H9 (cell line): ENCODE results near the gene PPP3CA. TPM values are rescaled to one million over a fixed set of nuclear protein-coding genes. Genes with fewer than 3 reads are reported as not detected.

Experiments
- DNase-seq: peaks from one replicate; pipeline ENCODE4 v3.0.0-alpha.2; 2017
- H2AFZ ChIP-seq: one replicate; pipeline ENCODE4 v1.6.1; 2013; ENCODE audit warnings: mild to moderate bottlenecking, low read length, control low read depth, moderate library complexity
- H2AK5ac ChIP-seq: 2 replicates; pipeline ENCODE4 v1.6.1; 2013; ENCODE audit warnings: low read length, control low read depth, mixed read lengths; ENCODE audit not compliant: insufficient read length
- H2BK120ac ChIP-seq: one replicate; pipeline ENCODE4 v1.6.1; 2013; ENCODE audit warnings: low read depth, mild to moderate bottlenecking, low read length, control low read depth, inconsistent platforms; ENCODE audit not compliant: poor library complexity, severe bottlenecking
- H2BK12ac ChIP-seq: 2 replicates; pipeline ENCODE4 v1.6.1; 2013; ENCODE audit warnings: low read length, control low read depth, mixed read lengths, low read depth; ENCODE audit not compliant: insufficient read length
- H2BK15ac ChIP-seq: 2 replicates; pipeline ENCODE4 v1.6.1; 2013; ENCODE audit warnings: low read depth, low read length, control low read depth
- H2BK20ac ChIP-seq: one replicate; pipeline ENCODE4 v1.6.1; 2013; ENCODE audit warnings: low read depth, mild to moderate bottlenecking, low read length, control low read depth, inconsistent platforms; ENCODE audit not compliant: poor library complexity, severe bottlenecking
- H2BK5ac ChIP-seq: 2 replicates; pipeline ENCODE4 v1.6.1; 2013; ENCODE audit warnings: low read length, control low read depth, mixed read lengths; ENCODE audit not compliant: insufficient read length
- H3K14ac ChIP-seq: 2 replicates; pipeline ENCODE4 v1.6.1; 2013; ENCODE audit warnings: low read length, control low read depth; ENCODE audit not compliant: insufficient read depth
- H3K18ac ChIP-seq: 2 replicates; pipeline ENCODE4 v1.6.1; 2013; ENCODE audit warnings: low read depth, mild to moderate bottlenecking, mixed read lengths, low read length, control low read depth; ENCODE audit not compliant: insufficient read length
- H3K23ac ChIP-seq: 2 replicates; pipeline ENCODE4 v1.6.1; 2013; ENCODE audit warnings: low read length, control low read depth, mixed read lengths, low read depth; ENCODE audit not compliant: insufficient read length
- H3K23me2 ChIP-seq: 2 replicates; pipeline ENCODE4 v1.6.1; 2013; ENCODE audit warnings: low read depth, mild to moderate bottlenecking, mixed read lengths, low read length, control low read depth; ENCODE audit not compliant: insufficient read length, poor library complexity, severe bottlenecking
- H3K27ac ChIP-seq: 2 replicates; pipeline ENCODE4 v1.5.1; 2013; ENCODE audit warnings: low read length, control low read depth, mixed read lengths, low read depth; ENCODE audit not compliant: insufficient read length
- H3K27me3 ChIP-seq: 2 replicates; pipeline ENCODE4 v1.6.1; 2013; ENCODE audit warnings: low read length, control low read depth, inconsistent platforms; ENCODE audit not compliant: insufficient read depth
- H3K4ac ChIP-seq: 2 replicates; pipeline ENCODE4 v1.6.1; 2013; ENCODE audit warnings: low read depth, mild to moderate bottlenecking, control low read depth, inconsistent platforms, low read length, moderate library complexity
- H3K4me1 ChIP-seq: 2 replicates; pipeline ENCODE4 v1.6.1; 2013; ENCODE audit warnings: low read length, control low read depth, inconsistent platforms; ENCODE audit not compliant: insufficient read depth
- H3K4me2 ChIP-seq: 2 replicates; pipeline ENCODE4 v1.6.1; 2013; ENCODE audit warnings: low read length, control low read depth, mixed read lengths; ENCODE audit not compliant: insufficient read length, insufficient read depth
- H3K56ac ChIP-seq: 2 replicates; pipeline ENCODE4 v1.6.1; 2013; ENCODE audit warnings: low read depth, mild to moderate bottlenecking, mixed read lengths, low read length, control low read depth; ENCODE audit not compliant: insufficient read length
- H3K79me1 ChIP-seq: 2 replicates; pipeline ENCODE4 v1.6.1; 2013; ENCODE audit warnings: low read depth, mild to moderate bottlenecking, moderate library complexity, low read length, control low read depth, inconsistent platforms; ENCODE audit not compliant: insufficient read depth, poor library complexity, severe bottlenecking
- H3K79me2 ChIP-seq: 2 replicates; pipeline ENCODE4 v1.6.1; 2013; ENCODE audit warnings: low read length, control low read depth, inconsistent platforms; ENCODE audit not compliant: insufficient read depth
- H3K9ac ChIP-seq: 2 replicates; pipeline ENCODE4 v1.6.1; 2013; ENCODE audit warnings: low read length, control low read depth, mixed read lengths; ENCODE audit not compliant: insufficient read length; ENCODE audit errors: extremely low read depth
- H3K9me3 ChIP-seq: one replicate; pipeline ENCODE4 v1.6.1; 2013; ENCODE audit warnings: low read depth, low read length, inconsistent platforms; ENCODE audit not compliant: control insufficient read depth
- H3T11ph ChIP-seq: one replicate; pipeline ENCODE4 v1.6.1; 2013; ENCODE audit warnings: mild to moderate bottlenecking, low read length, control low read depth, inconsistent platforms
- H4K20me1 ChIP-seq: one replicate; pipeline ENCODE4 v1.6.1; 2013; ENCODE audit not compliant: control insufficient read depth, insufficient read length, insufficient read depth
- H4K5ac ChIP-seq: 2 replicates; pipeline ENCODE4 v1.6.1; 2013; ENCODE audit warnings: low read depth, mild to moderate bottlenecking, mixed read lengths, low read length, control low read depth; ENCODE audit not compliant: insufficient read length
- H4K8ac ChIP-seq: replicated peaks from 2 replicates; pipeline ENCODE4 v1.6.1; 2013; ENCODE audit warnings: low read length, control low read depth, mixed read lengths, low read depth; ENCODE audit not compliant: insufficient read length
- H4K91ac ChIP-seq: 2 replicates; pipeline ENCODE4 v1.6.1; 2013; ENCODE audit warnings: low read depth, mild to moderate bottlenecking, moderate library complexity, mixed read lengths, low read length, control low read depth; ENCODE audit not compliant: insufficient read length
- H3K27ac Mint-ChIP-seq, 3 experiments: 2 replicates in 2 of 3; 3 replicates in 1 of 3; pipeline ENCODE4 v1.8.0; 2020 to 2021; ENCODE audit warnings: mixed read lengths in 3 of 3, mild to moderate bottlenecking in 1 of 3, moderate library complexity in 1 of 3
- H3K27me3 Mint-ChIP-seq: 2 replicates; pipeline ENCODE4 v1.8.0; 2021; ENCODE audit warnings: low read depth, mild to moderate bottlenecking, moderate library complexity, mixed read lengths
- H3K36me3 Mint-ChIP-seq, 3 experiments: 2 replicates in 2 of 3; 3 replicates in 1 of 3; pipeline ENCODE4 v1.8.0; 2020 to 2021; ENCODE audit warnings: low read depth in 3 of 3, mixed read lengths in 3 of 3; ENCODE audit not compliant: insufficient read depth in 1 of 3
- H3K4me1 Mint-ChIP-seq, 2 experiments: 2 replicates each; pipeline ENCODE4 v1.8.0; 2020; ENCODE audit warnings: mixed read lengths in 2 of 2
- H3K4me3 Mint-ChIP-seq, 2 experiments: 2 replicates in 1 of 2; 3 replicates in 1 of 2; pipeline ENCODE4 v1.8.0; 2020 to 2021; ENCODE audit warnings: mild to moderate bottlenecking in 2 of 2, mixed read lengths in 2 of 2, moderate library complexity in 1 of 2
- H3K9me3 Mint-ChIP-seq, 2 experiments: 2 replicates in 1 of 2; 3 replicates in 1 of 2; pipeline ENCODE4 v1.8.0; 2020; ENCODE audit warnings: mild to moderate bottlenecking in 2 of 2, mixed read lengths in 2 of 2, moderate library complexity in 1 of 2
- WGBS: extraction: QIAGEN DNeasy Blood & Tissue Kit; methylation state at CpG from one replicate; pipeline ENCODE4 v1.1.7; 2013; ENCODE audit warnings: missing lambda C conversion rate, low lambda C conversion rate, mixed read lengths; ENCODE audit not compliant: insufficient read length; ENCODE audit errors: extremely low coverage; 5-methylcytosine and 5-hydroxymethylcytosine counted together
- total RNA-seq: library from RNA; stranded (reverse); gene quantifications from 2 replicates; pipeline ENCODE4 v1.2.1, GENCODE V29; 2021
- TF ChIP-seq, protein P1 (sequence below): fragments of 200-600 bp; sonication (generic); conservative IDR thresholded peaks from 3 replicates; pipeline ENCODE4 v1.8.0; 2021; ENCODE audit warnings: antibody characterized with exemption, mild to moderate bottlenecking

The PPP3CA gene
- total RNA-seq, 1 experiment from 2014 or later: 16.8 TPM

DNA sequence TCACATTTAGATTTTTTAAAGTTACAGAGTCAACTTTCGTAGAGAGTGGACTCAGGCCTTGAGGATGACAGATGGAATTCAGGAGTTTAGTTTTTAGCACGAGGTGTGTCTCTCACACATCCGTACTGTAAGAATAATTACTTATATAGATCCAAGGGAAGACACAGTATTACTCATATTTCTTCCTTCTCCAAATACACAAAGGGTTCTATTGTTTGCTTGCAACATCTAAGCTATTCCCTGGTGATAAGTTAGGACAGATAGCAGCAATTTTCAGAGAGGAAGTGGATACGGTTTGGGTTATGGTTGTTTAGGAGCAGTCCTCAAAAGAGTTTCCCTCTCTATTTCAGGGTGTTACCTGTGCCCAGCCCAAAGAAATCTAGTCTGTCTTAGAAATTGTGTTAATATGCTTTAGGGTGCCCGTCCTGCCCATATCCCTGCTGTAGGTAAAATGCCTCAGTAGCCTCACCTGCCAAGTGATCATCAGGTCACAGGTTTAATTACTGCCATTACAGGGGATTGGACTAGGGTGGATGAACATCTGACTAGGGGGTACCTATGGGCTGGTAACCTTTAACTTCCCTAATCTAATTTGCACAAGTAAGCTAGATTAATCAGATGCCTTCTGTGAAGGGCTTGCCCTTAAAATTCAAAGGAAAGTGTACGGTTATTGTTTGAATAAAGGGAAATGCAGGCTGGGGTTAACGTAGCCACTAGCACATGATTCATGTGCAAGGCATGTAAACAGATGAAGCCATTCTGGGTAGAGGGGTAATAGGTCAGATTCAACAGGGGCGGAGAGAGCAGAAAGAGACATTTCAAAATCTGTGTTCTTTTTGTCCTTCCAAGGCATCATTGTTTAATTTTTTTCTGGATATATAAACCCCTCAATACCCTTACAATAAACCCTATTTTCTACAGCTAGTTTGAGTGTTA, 8.7 kb upstream of the PPP3CA start:
- no peak overlapping the region for H3K56ac ChIP-seq
- no peak overlapping the region; the same call in 1 of the 2 replicates for H3K14ac ChIP-seq
- no peak overlapping the region for H3K27ac ChIP-seq
- Mint-ChIP-seq H3K36me3 (no peaks in the 10 kb centered on the region), H3K27ac (no peak overlapping the region), H3K4me3 (no peak overlapping the region), H3K9me3 (peaks cover 0 to 3% of the 10 kb centered on the region in 2 experiments; a peak in 2 of 5 replicates), H3K27me3 (no peaks in the 10 kb centered on the region), H3K4me1 (peaks cover 0 to 4% of the 10 kb centered on the region in 2 experiments; a peak in 1 of 4 replicates)
- H3K23ac ChIP-seq: no peak overlapping the region
- no peaks in the 10 kb centered on the region for H3K79me2 ChIP-seq
- no peaks in the 10 kb centered on the region for H4K20me1 ChIP-seq
- no peak overlapping the region for H3K9ac ChIP-seq
- no peak overlapping the region for H2BK12ac ChIP-seq
- no peaks in the 10 kb centered on the region for H3K9me3 ChIP-seq
- H3K4ac ChIP-seq: no peak overlapping the region
- H3K18ac ChIP-seq: no peak overlapping the region
- DNase-seq: no peak
- no peak overlapping the region for H4K8ac ChIP-seq
- TF ChIP-seq, protein P1, sequence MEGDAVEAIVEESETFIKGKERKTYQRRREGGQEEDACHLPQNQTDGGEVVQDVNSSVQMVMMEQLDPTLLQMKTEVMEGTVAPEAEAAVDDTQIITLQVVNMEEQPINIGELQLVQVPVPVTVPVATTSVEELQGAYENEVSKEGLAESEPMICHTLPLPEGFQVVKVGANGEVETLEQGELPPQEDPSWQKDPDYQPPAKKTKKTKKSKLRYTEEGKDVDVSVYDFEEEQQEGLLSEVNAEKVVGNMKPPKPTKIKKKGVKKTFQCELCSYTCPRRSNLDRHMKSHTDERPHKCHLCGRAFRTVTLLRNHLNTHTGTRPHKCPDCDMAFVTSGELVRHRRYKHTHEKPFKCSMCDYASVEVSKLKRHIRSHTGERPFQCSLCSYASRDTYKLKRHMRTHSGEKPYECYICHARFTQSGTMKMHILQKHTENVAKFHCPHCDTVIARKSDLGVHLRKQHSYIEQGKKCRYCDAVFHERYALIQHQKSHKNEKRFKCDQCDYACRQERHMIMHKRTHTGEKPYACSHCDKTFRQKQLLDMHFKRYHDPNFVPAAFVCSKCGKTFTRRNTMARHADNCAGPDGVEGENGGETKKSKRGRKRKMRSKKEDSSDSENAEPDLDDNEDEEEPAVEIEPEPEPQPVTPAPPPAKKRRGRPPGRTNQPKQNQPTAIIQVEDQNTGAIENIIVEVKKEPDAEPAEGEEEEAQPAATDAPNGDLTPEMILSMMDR: no peak
- H2BK120ac ChIP-seq: no peak overlapping the region
- no peaks in the 10 kb centered on the region; the same call in 1 of the 2 replicates for H3K4me1 ChIP-seq
- H4K5ac ChIP-seq: no peak overlapping the region
- WGBS: no CpG with 5 or more reads among the region's 8 CpGs
- H4K91ac ChIP-seq: no peak overlapping the region
- H3K23me2 ChIP-seq: no peaks in the 10 kb centered on the region
- H2BK5ac ChIP-seq: no peak overlapping the region
- no peaks in the 10 kb centered on the region for H3K27me3 ChIP-seq
- H3T11ph ChIP-seq: no peak overlapping the region
- H2AK5ac ChIP-seq: no peak overlapping the region
- H2BK15ac ChIP-seq: no peak overlapping the region
- no peak overlapping the region for H2BK20ac ChIP-seq
- no peak overlapping the region for H3K4me2 ChIP-seq
- no peak overlapping the region for H2AFZ ChIP-seq
- no peaks in the 10 kb centered on the region for H3K79me1 ChIP-seq
